ENCODE data around the gene CUL7. TPM values are rescaled to one million over a fixed set of nuclear protein-coding genes. Genes with fewer than 3 reads are reported as not detected.

Gene CUL7
- polyA plus RNA-seq, 1 donor (not counting 4 experiments of a cell fraction or from before 2014, with no cell fraction given), result 8.1 TPM

GRCh38 chr6:43097502-43097901, 43.9 kb upstream of the CUL7 start:
- H4K20me1 ChIP-seq (ENCODE audit: control insufficient read depth, extremely low read depth, insufficient read depth, low read length), result no peaks in the 10 kb centered on the region
- H3K4me1 ChIP-seq (ENCODE audit: control insufficient read depth, extremely low read depth, insufficient read depth, low read length), result peaks cover 48% of the 10 kb centered on the region
- no peaks in the 10 kb centered on the region for H3K9me1 ChIP-seq (ENCODE audit: control insufficient read depth, extremely low read depth, insufficient read depth, low read length)
- peaks cover 71% of the 10 kb centered on the region for H3K79me2 ChIP-seq (ENCODE audit: control insufficient read depth, insufficient read depth, low read length)
- FAIRE-seq (no peak), DNase-seq (ENCODE audit: low read depth, low spot score) (no peak)
- no peaks in the 10 kb centered on the region for H3K9me3 ChIP-seq (ENCODE audit: control insufficient read depth, low read depth, low read length)
- H2AFZ ChIP-seq (ENCODE audit: control insufficient read depth, low read length), result no peak overlapping the region
- dilution Hi-C loops (cut with MboI; ENCODE audit: extremely low pct_ligation_motif_present, low sequenced_read_pairs), result no loop called here
- peak overlapping the region in 2 of 3 experiments; percentile 48 to 76 for H3K4me3 ChIP-seq (ENCODE audit: control insufficient read depth in 2 of 3, extremely low read depth in 1 of 3, insufficient read depth in 2 of 3, low read depth in 1 of 3, low read length in 3 of 3)
- H3K4me2 ChIP-seq (ENCODE audit: control insufficient read depth, extremely low read depth, insufficient read depth, low read depth, low read length), result peak overlapping the region; percentile 98
- H3K27me3 ChIP-seq (ENCODE audit: control insufficient read depth, extremely low read depth, insufficient read depth, low read length), result no peaks in the 10 kb centered on the region
- H3K27ac ChIP-seq (ENCODE audit: control insufficient read depth, insufficient read depth, low read length), result peak overlapping the region; percentile 83
- TF ChIP-seq CTCF (optimal IDR thresholded peaks at IDR 0.05 in 1 of 3, IDR thresholded peaks at IDR 0.05 in 1 of 3, conservative IDR thresholded peaks at IDR 0.05 in 1 of 3; ENCODE audit: extremely low read depth in 1 of 3, insufficient read depth in 2 of 3, low read length in 3 of 3) (no peak), EZH2 (IDR thresholded peaks at IDR 0.05; ENCODE audit: low read length) (no peak)
- H3K9ac ChIP-seq (ENCODE audit: control insufficient read depth, extremely low read depth, insufficient read depth, low read length), result peak overlapping the region; percentile 87
- peaks cover 0 to 5% of the 10 kb centered on the region in 2 experiments for H3K36me3 ChIP-seq (ENCODE audit: control insufficient read depth in 2 of 2, extremely low read depth in 1 of 2, insufficient read depth in 2 of 2, low read length in 2 of 2)

GRCh38 chr6:43097098-43097489, 43.4 kb upstream of the CUL7 start:
- peaks cover 48% of the 10 kb centered on the region for H3K4me1 ChIP-seq (ENCODE audit: control insufficient read depth, extremely low read depth, insufficient read depth, low read length)
- no peaks in the 10 kb centered on the region for H3K9me1 ChIP-seq (ENCODE audit: control insufficient read depth, extremely low read depth, insufficient read depth, low read length)
- FAIRE-seq (no peak), DNase-seq (ENCODE audit: low read depth, low spot score) (no peak)
- no peak for TF ChIP-seq CTCF (optimal IDR thresholded peaks at IDR 0.05 in 1 of 3, IDR thresholded peaks at IDR 0.05 in 1 of 3, conservative IDR thresholded peaks at IDR 0.05 in 1 of 3; ENCODE audit: extremely low read depth in 1 of 3, insufficient read depth in 2 of 3, low read length in 3 of 3)
- no peak for TF ChIP-seq EZH2 (IDR thresholded peaks at IDR 0.05; ENCODE audit: low read length)
- no peaks in the 10 kb centered on the region for H3K27me3 ChIP-seq (ENCODE audit: control insufficient read depth, extremely low read depth, insufficient read depth, low read length)
- peak overlapping the region; percentile 83 for H3K27ac ChIP-seq (ENCODE audit: control insufficient read depth, insufficient read depth, low read length)
- H4K20me1 ChIP-seq (ENCODE audit: control insufficient read depth, extremely low read depth, insufficient read depth, low read length), result no peaks in the 10 kb centered on the region
- peak overlapping the region in 2 of 3 experiments; percentile 48 to 76 for H3K4me3 ChIP-seq (ENCODE audit: control insufficient read depth in 2 of 3, extremely low read depth in 1 of 3, insufficient read depth in 2 of 3, low read depth in 1 of 3, low read length in 3 of 3)
- dilution Hi-C loops (cut with MboI; ENCODE audit: extremely low pct_ligation_motif_present, low sequenced_read_pairs), result no loop called here
- peak overlapping the region; percentile 98 for H3K4me2 ChIP-seq (ENCODE audit: control insufficient read depth, extremely low read depth, insufficient read depth, low read depth, low read length)
- peaks cover 72% of the 10 kb centered on the region for H3K79me2 ChIP-seq (ENCODE audit: control insufficient read depth, insufficient read depth, low read length)
- H3K9me3 ChIP-seq (ENCODE audit: control insufficient read depth, low read depth, low read length), result no peaks in the 10 kb centered on the region
- H3K36me3 ChIP-seq (ENCODE audit: control insufficient read depth in 2 of 2, extremely low read depth in 1 of 2, insufficient read depth in 2 of 2, low read length in 2 of 2), result peaks cover 0 to 5% of the 10 kb centered on the region in 2 experiments
- peak overlapping the region; percentile 87 for H3K9ac ChIP-seq (ENCODE audit: control insufficient read depth, extremely low read depth, insufficient read depth, low read length)
- no peak overlapping the region for H2AFZ ChIP-seq (ENCODE audit: control insufficient read depth, low read length)

Measured in keratinocyte (primary cell).